DOHH2 (cell line): ENCODE results near the gene SNX11.

Experiments used
- H3F3A ChIP-seq: fragments of 200-600 bp; sonication (generic), shearing (Covaris generic); 2 replicates; pipeline ENCODE4 v1.6.0; 2016; ENCODE audit warnings: antibody characterized with exemption, mild to moderate bottlenecking; ENCODE audit not compliant: control insufficient read depth, insufficient read depth
- H3K27ac ChIP-seq: fragments of 200-600 bp; sonication (generic); 2 replicates; pipeline ENCODE4 v1.5.1; 2014; ENCODE audit warnings: low read depth, mild to moderate bottlenecking, low read length, moderate library complexity
- H3K27me3 ChIP-seq: fragments of 200-600 bp; sonication (generic); 2 replicates; pipeline ENCODE4 v1.6.1; 2014; ENCODE audit warnings: mild to moderate bottlenecking, low read length, mixed read lengths; ENCODE audit not compliant: control insufficient read depth
- H3K36me3 ChIP-seq: fragments of 200-600 bp; sonication (generic); 2 replicates; pipeline ENCODE4 v1.6.1; 2014; ENCODE audit warnings: mild to moderate bottlenecking, low read length, moderate library complexity, mixed read lengths; ENCODE audit not compliant: control insufficient read depth
- H3K4me1 ChIP-seq: fragments of 200-600 bp; sonication (generic); 2 replicates; pipeline ENCODE4 v1.6.1; 2014; ENCODE audit warnings: mild to moderate bottlenecking, low read length, mixed read lengths; ENCODE audit not compliant: control insufficient read depth
- H3K4me2 ChIP-seq: fragments of 200-600 bp; sonication (generic); 2 replicates; pipeline ENCODE4 v1.6.0; 2014; ENCODE audit warnings: mild to moderate bottlenecking, low read length, moderate library complexity
- H3K4me3 ChIP-seq: fragments of 200-600 bp; sonication (generic); 2 replicates; pipeline ENCODE4 v1.5.1; 2014; ENCODE audit warnings: mild to moderate bottlenecking, low read length, mixed read lengths
- H3K79me2 ChIP-seq: fragments of 200-600 bp; sonication (generic); 2 replicates; pipeline ENCODE4 v1.6.1; 2014; ENCODE audit warnings: mild to moderate bottlenecking, low read length, mixed read lengths; ENCODE audit not compliant: control insufficient read depth
- H3K9me2 ChIP-seq: fragments of 200-600 bp; sonication (generic); replicated peaks from 2 replicates; pipeline ENCODE4 v1.6.1; 2014; ENCODE audit warnings: mild to moderate bottlenecking, low read length, mixed read lengths; ENCODE audit not compliant: control insufficient read depth
- H3K9me3 ChIP-seq: fragments of 200-600 bp; sonication (generic); 2 replicates; pipeline ENCODE4 v1.6.1; 2014; ENCODE audit warnings: antibody characterized with exemption, low read length, mixed read lengths; ENCODE audit not compliant: control insufficient read depth, insufficient read depth
- H4K20me1 ChIP-seq: fragments of 200-600 bp; sonication (generic); 2 replicates; pipeline ENCODE4 v1.6.0; 2014; ENCODE audit warnings: low read depth, mild to moderate bottlenecking, antibody characterized with exemption, low read length, moderate library complexity; ENCODE audit not compliant: control insufficient read depth, insufficient read depth
- CTCF ChIP-seq: fragments of 200-600 bp; sonication (generic); IDR thresholded peaks from one replicate; pipeline ENCODE4 v1.5.1; 2014; ENCODE audit warnings: antibody characterized with exemption, mild to moderate bottlenecking, low read depth, low read length; ENCODE audit not compliant: poor library complexity, severe bottlenecking
- EZH2phosphoT487 ChIP-seq: fragments of 200-600 bp; sonication (generic); IDR thresholded peaks from 2 replicates; pipeline ENCODE4 v1.6.1; 2017; ENCODE audit warnings: borderline replicate concordance, mild to moderate bottlenecking, antibody characterized with exemption, low read length, moderate library complexity, mixed read lengths

The SNX11 gene

GRCh38 chr17:48155889-48156611 lies 48.5 kb downstream of the SNX11 start:
- no peak overlapping the region for H3K27ac ChIP-seq
- H3K36me3 ChIP-seq = no peaks in the 10 kb centered on the region
- no peak overlapping the region for H3K4me2 ChIP-seq
- H3K27me3 ChIP-seq = peaks cover 8% of the 10 kb centered on the region
- H4K20me1 ChIP-seq = no peaks in the 10 kb centered on the region
- no peak overlapping the region for H3K4me3 ChIP-seq
- no peaks in the 10 kb centered on the region for H3F3A ChIP-seq
- no peaks in the 10 kb centered on the region for H3K9me3 ChIP-seq
- H3K9me2 ChIP-seq = no peaks in the 10 kb centered on the region
- no peaks in the 10 kb centered on the region for H3K79me2 ChIP-seq
- TF ChIP-seq CTCF = no peak
- TF ChIP-seq EZH2phosphoT487 = no peak
- H3K4me1 ChIP-seq = no peaks in the 10 kb centered on the region

GRCh38 chr17:48159232-48159631 lies 51.7 kb downstream of the SNX11 start:
- Histone ChIP-seq H3K4me1 (no peaks in the 10 kb centered on the region), H3K36me3 (no peaks in the 10 kb centered on the region), H4K20me1 (no peaks in the 10 kb centered on the region), H3F3A (no peaks in the 10 kb centered on the region), H3K4me2 (no peak overlapping the region), H3K27me3 (peaks cover 7% of the 10 kb centered on the region), H3K4me3 (no peak overlapping the region), H3K27ac (no peak overlapping the region), H3K9me3 (no peaks in the 10 kb centered on the region), H3K9me2 (no peaks in the 10 kb centered on the region), H3K79me2 (no peaks in the 10 kb centered on the region)
- no peak for TF ChIP-seq EZH2phosphoT487
- TF ChIP-seq CTCF = no peak

- Histone ChIP-seq H4K20me1 (no peaks in the 10 kb centered on the region), H3K9me2 (no peaks in the 10 kb centered on the region), H3K4me1 (no peaks in the 10 kb centered on the region), H3F3A (no peaks in the 10 kb centered on the region), H3K79me2 (no peaks in the 10 kb centered on the region), H3K4me3 (no peak overlapping the region), H3K36me3 (no peaks in the 10 kb centered on the region), H3K27me3 (peaks cover 12% of the 10 kb centered on the region), H3K4me2 (no peak overlapping the region), H3K9me3 (no peaks in the 10 kb centered on the region), H3K27ac (no peak overlapping the region)
- TF ChIP-seq CTCF (no peak), EZH2phosphoT487 (no peak)
Observed at GRCh38 chr17:48160177-48161081, 52.9 kb downstream of the SNX11 start.
